NCI-H69 (cell line): ENCODE measurements around the gene TFRC.
"Not testable (repeated sequence)": the region's sequence is repeated elsewhere in the genome, so short reads cannot be mapped to it uniquely, and the experiment has no call there.

Experiments
- DNase-seq: peaks from one replicate; lab custom pipeline; 2025; lab: John Stamatoyannopoulos, UW

Gene TFRC

GRCh38 chr3:196081834-196082618, at the start of gene TFRC:
Gene TFRC (minus strand): TSS chr3:196082090. CDS start chr3:196077099, 4,991 bp downstream.
- peak; percentile 99 for DNase-seq

- no peak for DNase-seq
These were observed 46.4 kb upstream of the TFRC start for GRCh38 chr3:196128172-196128843.

GRCh38 chr3:196127308-196128040, 45.6 kb upstream of the TFRC start:
- no peak for DNase-seq

DNA sequence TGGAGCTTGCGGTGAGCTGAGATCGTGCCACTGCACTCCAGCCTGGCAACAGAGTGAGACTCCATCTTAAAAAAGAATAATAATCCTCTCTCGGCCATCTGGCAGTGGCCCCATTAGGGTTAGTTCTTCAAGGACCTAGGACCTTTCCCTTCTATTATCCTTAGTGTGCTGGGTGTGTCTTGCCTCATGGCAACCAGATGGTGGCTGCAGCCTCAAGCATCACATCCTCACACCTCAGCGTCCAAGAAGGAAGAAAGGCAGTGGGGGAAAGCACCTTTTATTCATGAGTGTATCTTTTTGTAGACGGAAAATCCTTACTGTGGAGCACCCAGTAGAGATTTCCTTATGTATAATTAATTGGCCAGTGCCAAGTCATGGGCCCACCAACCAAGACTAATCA, 42.7 kb upstream of the TFRC start:
- no peak for DNase-seq

GRCh38 chr3:196122688-196123046, 40.8 kb upstream of the TFRC start:
- no peak for DNase-seq

GRCh38 chr3:196122021-196122687, 40.3 kb upstream of the TFRC start:
- DNase-seq: no peak

GRCh38 chr3:196121066-196121465, 39.2 kb upstream of the TFRC start:
- DNase-seq: no peak

- no peak for DNase-seq
These were observed 38.5 kb upstream of the TFRC start for GRCh38 chr3:196120291-196120951.

DNA sequence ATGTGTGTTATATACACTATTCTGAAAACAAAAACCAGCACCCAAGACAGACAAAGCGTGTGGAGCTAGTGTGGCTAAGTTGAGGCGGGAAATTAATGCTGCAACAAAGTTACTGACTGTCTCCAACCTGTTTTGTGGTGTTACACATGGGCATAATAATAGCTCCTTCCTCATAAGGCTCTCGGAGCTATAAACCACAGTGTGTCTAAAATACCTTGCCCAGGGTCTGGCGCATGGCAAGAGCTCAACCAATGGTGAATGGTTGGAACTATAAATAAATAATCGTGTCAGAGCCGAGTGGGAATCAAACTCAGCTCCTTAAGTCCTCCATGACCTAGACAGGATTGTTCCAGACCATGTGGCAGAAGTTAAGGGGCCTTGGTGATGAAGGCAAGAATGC, 35.9 kb upstream of the TFRC start:
- no peak for DNase-seq

- DNase-seq: no peak
These were observed 33.8 kb upstream of the TFRC start for GRCh38 chr3:196115678-196116083.

- no peak for DNase-seq
These were observed 30.1 kb upstream of the TFRC start for GRCh38 chr3:196111939-196112386.

GRCh38 chr3:196108075-196108743, 26.3 kb upstream of the TFRC start:
- peak; percentile 54 for DNase-seq

DNA sequence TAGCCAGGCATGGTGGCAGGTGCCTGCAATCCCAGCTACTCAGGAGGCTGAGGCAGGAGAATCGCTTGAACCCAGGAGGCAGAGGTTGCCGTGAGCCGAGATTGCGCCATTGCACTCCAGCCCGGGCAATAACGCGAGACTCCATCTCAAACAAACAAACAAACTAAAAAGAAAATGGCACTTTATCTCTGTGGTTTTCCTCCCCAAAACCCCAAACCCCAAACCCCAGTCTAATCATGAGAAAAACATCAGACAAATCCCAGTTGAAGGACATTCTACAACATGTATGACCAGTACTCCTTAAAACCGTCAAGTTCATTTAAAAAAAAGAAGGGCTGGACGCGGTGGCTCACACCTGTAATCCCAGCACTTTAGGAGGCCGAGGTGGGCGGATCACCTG, 22.8 kb upstream of the TFRC start:
- DNase-seq: not testable (repeated sequence)

DNA sequence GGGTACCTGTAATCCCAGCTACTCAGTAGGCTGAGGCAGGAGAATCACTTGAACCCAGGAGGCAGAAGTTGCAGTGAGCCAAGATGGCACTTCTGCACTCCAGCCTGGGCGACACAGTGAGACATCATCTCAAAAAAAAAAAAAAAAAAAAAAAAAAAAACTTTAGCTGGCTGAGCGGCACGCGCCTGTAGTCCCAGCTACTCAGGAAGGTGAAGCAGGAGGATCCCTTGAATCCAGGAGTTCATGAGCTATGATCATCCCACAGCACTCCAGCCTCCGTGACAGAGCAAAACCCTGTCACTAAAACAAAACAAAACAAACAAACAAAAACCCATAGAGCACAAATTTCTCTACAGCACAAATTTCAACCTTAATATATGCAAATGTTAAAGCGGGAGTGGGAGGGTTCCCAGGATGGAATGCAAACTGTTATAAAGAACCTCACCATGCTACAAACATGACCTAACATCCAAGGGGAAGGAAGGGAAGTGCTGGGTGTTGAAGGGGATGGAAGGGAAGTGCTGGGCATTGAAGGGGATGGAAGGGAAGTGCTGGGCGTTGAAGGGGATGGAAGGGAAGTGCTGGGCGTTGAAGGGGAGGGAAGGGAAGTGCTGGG, 16.6 kb upstream of the TFRC start:
- DNase-seq: not testable (repeated sequence)

GRCh38 chr3:196097373-196098154, 15.7 kb upstream of the TFRC start:
- DNase-seq: no peak

- DNase-seq: no peak
These were observed 14.6 kb upstream of the TFRC start for GRCh38 chr3:196096382-196096953.

DNA sequence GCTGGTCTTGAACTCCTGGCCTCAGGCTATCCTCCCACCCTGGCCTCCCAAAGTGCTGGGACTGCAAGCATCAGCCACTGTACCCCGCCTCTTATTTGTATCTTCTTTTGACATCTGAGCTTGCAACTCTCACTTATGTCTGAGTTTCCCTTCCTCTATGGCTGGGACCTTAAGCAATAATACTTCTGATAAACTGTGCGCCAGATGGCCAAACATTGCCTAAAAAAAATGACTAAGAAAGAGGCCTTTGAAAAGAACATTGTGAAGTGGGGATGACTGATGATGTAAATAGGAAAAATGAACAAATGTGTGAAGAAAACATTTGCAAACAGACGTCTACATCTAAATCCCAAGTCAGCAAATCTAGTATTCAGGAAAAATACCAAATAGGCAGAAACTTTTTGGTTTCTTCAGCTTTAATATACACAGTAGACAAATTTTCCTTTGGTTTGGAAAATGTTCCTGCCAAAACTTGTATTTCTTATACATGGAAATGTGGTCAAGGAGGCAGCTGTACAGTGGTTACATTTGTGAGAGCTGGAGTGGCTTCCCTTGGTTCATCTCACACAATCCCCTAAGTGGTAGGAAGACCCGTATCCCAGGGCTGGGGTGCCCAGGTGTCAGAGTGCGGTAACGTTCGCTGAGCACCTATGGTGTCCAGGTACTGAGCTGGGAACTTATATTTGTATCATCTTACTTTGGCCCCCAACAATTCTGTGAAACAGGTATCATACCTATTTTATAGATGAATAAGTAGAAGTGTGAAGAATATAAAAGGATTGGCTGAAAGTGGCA, 11.6 kb upstream of the TFRC start:
- DNase-seq: no peak

DNA sequence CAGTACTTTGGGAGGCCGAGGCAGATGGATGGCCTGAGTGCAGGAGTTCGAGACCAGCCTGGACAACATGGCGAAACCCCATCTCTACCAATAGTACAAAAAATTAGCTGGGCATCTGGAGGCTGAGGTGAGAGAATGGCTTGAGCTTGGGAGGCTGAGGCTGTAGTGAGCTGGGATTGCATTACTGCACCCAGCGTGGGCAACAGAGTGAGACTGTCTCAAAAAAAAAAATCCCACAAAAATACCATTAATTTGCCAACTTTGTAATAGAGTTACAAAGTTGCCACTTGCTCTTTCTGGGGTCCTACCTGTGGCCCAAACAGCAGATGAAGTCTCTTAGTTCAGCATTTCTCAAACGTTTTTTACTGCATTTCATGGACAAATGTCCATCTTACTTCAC, 6.0 kb upstream of the TFRC start:
- DNase-seq: no peak

DNA sequence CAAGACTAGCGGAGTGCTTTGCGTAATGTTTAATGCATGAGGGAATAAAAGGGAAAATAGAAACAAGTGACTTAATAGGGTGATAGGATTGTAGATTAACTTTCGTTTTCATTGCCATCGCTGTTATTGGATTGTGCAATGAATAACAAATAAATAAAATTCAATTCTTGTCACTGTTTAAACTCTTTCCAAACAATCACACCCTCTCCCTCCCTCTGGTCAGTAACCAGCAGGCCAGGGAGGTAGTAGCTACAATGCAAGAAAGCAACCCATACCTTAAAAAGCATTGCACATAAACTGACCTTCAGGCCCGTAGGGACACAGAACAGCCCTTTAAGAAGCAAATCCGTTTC, 705 bp upstream of the TFRC start:
- no peak for DNase-seq
